ENCODE data around the gene RHBDF2.

RHBDF2 gene

DNA sequence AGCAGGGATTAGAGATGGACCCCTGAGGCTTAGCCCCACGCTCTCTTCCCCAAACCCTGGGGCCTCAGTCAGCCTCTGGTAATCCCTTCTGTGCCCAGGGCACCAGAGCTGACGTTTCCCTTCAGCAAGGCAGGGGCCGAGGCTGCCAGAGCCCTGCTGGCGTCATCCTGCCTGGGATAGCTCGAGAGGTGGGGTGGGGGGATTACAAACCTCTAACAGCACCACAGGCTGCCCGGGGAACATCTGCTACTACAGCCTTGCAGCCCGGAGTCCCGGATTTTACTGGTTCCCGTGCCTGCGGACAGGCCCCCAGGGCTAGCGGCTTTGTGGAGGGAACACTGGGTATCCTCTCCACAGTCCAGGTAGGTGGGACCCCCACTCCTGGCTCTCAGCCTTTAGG, 33.9 kb downstream of the RHBDF2 start, which contains the start of gene AANAT:
TSS of gene AANAT (plus strand) at position 238 of the 400 bp plus-strand sequence. CDS start 1,144 bp downstream, outside the sequence.
- Histone ChIP-seq H3K79me2 (no peaks in the 10 kb centered on the region), H3K4me3 (ENCODE audit: low read depth, low read length) (no peak within 1 kb of the TSS), H3K4me2 (ENCODE audit: low read length) (no peak within 1 kb of the TSS), H3K27ac (no peak within 1 kb of the TSS), H3K4me1 (no peaks in the 10 kb centered on the region), H3K36me3 (ENCODE audit: control insufficient read depth, insufficient read depth, low read length) (no peaks in the 10 kb centered on the region), H3K9ac (no peak within 1 kb of the TSS), H2AFZ (no peak within 1 kb of the TSS), H3K27me3 (ENCODE audit: control insufficient read depth, insufficient read depth, low read length) (no peaks in the 10 kb centered on the region), H3K9me3 (ENCODE audit: control insufficient read depth, low read length) (no peaks in the 10 kb centered on the region)
- TF ChIP-seq, protein P1, sequence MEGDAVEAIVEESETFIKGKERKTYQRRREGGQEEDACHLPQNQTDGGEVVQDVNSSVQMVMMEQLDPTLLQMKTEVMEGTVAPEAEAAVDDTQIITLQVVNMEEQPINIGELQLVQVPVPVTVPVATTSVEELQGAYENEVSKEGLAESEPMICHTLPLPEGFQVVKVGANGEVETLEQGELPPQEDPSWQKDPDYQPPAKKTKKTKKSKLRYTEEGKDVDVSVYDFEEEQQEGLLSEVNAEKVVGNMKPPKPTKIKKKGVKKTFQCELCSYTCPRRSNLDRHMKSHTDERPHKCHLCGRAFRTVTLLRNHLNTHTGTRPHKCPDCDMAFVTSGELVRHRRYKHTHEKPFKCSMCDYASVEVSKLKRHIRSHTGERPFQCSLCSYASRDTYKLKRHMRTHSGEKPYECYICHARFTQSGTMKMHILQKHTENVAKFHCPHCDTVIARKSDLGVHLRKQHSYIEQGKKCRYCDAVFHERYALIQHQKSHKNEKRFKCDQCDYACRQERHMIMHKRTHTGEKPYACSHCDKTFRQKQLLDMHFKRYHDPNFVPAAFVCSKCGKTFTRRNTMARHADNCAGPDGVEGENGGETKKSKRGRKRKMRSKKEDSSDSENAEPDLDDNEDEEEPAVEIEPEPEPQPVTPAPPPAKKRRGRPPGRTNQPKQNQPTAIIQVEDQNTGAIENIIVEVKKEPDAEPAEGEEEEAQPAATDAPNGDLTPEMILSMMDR (IDR thresholded peaks at IDR 0.05), result no peak

DNA sequence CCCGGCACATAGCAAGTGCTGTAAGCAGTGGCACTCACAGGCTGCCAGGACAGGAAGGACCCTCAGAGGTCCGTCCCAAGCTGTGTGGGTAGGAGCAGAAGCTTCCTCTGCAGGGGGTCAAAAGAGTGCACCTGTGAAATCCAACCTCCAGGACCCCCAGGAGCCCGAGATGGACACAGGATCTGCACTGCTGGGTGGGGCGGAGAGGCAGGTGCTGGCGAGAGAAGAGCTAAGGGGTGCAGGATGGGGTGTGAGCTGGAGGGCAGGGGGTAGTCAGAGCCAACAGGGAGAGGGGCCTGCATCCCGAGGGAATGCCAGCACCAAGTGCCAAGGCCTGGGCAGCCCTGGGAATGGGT, 34.5 kb downstream of the RHBDF2 start:
- Histone ChIP-seq H3K27ac (no peak overlapping the region), H3K4me1 (no peaks in the 10 kb centered on the region), H3K4me3 (ENCODE audit: low read depth, low read length) (no peak overlapping the region), H2AFZ (no peak overlapping the region), H3K36me3 (ENCODE audit: control insufficient read depth, insufficient read depth, low read length) (no peaks in the 10 kb centered on the region), H3K9me3 (ENCODE audit: control insufficient read depth, low read length) (no peaks in the 10 kb centered on the region), H3K27me3 (ENCODE audit: control insufficient read depth, insufficient read depth, low read length) (no peaks in the 10 kb centered on the region), H3K4me2 (ENCODE audit: low read length) (no peak overlapping the region), H3K79me2 (no peaks in the 10 kb centered on the region), H3K9ac (no peak overlapping the region)
- TF ChIP-seq, protein P1 (IDR thresholded peaks at IDR 0.05), result no peak

DNA sequence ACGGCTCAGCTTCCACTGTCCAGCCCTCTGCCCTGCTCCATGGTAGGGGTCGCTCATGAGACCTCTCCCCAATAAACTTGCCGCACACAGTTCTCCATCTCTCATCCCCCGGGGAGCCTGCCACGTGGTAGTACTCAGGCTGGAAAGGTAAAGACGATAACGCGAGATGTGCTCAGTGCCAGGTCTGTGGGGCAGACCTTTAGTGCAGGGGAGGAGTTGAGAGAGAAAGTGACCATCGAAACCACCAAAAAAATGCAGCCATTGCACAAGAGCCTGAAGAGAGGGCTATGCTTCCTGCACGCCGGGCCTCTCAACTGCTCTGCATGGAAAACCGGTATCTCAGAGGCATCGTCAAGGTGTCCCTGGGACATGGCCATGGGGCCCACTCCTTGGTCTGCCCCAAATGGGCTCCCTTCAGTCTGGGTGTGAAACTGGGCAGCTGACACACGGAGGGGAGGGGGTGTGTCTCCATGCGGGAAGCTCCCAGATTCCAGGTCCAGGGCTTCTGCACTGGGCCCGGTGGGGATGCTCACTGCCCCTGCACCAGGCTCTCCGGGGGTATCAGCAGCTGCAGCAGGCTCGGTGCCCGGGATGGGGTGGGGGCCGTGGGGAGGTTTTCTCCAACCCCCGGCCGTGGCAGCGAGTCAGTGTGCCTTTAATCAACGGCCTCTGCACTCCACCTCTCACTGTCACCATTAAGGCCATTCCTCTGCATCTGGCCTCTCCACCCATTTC, 38.5 kb downstream of the RHBDF2 start:
- no peaks in the 10 kb centered on the region for H3K27me3 ChIP-seq (ENCODE audit: control insufficient read depth, insufficient read depth, low read length)
- no peak overlapping the region for H3K27ac ChIP-seq
- H3K4me1 ChIP-seq, result no peaks in the 10 kb centered on the region
- no peak overlapping the region for H3K4me3 ChIP-seq (ENCODE audit: low read depth, low read length)
- H3K79me2 ChIP-seq, result no peaks in the 10 kb centered on the region
- no peaks in the 10 kb centered on the region for H3K36me3 ChIP-seq (ENCODE audit: control insufficient read depth, insufficient read depth, low read length)
- no peak overlapping the region for H3K4me2 ChIP-seq (ENCODE audit: low read length)
- TF ChIP-seq, protein P1 (IDR thresholded peaks at IDR 0.05), result no peak
- no peaks in the 10 kb centered on the region for H3K9me3 ChIP-seq (ENCODE audit: control insufficient read depth, low read length)
- H2AFZ ChIP-seq, result no peak overlapping the region
- no peak overlapping the region for H3K9ac ChIP-seq

DNA sequence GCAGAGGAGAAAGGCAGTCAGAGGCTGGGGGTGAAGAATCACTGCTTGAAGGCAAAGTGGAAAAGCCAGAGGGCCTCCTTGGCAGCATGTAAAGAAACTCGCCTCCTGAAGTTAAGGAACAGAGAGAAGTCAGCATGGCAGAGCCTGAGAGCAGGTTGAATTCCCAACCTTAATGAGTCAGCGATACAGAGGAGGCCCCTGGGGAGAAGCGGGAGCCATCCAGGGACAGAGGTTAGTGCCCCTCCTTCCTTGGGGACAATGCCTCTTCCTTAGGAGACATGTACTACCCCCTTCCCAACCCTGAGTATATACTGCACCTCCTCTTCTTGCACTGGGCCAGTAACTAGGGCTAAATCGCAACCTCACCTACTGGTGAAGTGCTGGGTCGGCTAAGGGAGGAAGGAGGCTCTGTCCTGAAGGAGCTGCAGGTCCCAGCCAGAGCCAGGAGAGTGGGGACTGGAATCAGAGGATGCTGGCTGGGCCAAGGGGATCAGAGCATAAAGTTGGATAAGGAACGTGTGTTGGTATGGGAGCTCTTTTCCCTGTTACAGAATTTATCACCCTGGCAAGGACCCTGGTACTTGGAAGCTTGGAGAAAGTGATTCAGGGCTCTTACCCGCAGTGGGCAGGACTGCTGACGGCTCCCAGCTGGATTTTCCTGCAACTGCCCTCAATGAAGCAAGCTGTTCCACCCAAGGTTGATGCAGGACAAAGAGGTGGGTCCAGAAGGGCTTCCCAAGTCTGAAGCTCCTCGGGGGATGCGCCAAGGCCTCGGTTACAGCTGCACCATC, 39.3 kb downstream of the RHBDF2 start:
- TF ChIP-seq, protein P1 (IDR thresholded peaks at IDR 0.05), result no peak
- no peaks in the 10 kb centered on the region for H3K79me2 ChIP-seq
- H3K4me1 ChIP-seq, result no peaks in the 10 kb centered on the region
- H3K9ac ChIP-seq, result no peak overlapping the region
- H3K27me3 ChIP-seq (ENCODE audit: control insufficient read depth, insufficient read depth, low read length), result no peaks in the 10 kb centered on the region
- no peak overlapping the region for H2AFZ ChIP-seq
- H3K36me3 ChIP-seq (ENCODE audit: control insufficient read depth, insufficient read depth, low read length), result no peaks in the 10 kb centered on the region
- no peak overlapping the region for H3K4me3 ChIP-seq (ENCODE audit: low read depth, low read length)
- H3K9me3 ChIP-seq (ENCODE audit: control insufficient read depth, low read length), result no peaks in the 10 kb centered on the region
- no peak overlapping the region for H3K27ac ChIP-seq
- no peak overlapping the region for H3K4me2 ChIP-seq (ENCODE audit: low read length)
